ENCODE data around the gene DNAJB12.
A peak's percentile ranks its signal among the peaks of the same experiment; 100 is the strongest.
"Not testable (repeated sequence)": the region's sequence is repeated elsewhere in the genome, so short reads cannot be mapped to it uniquely, and the experiment has no call there.

The DNAJB12 gene

GRCh38 chr10:72331575-72332422, 22.9 kb downstream of the DNAJB12 start:
- peak; percentile 46 to 90 (median 73) for DNase-seq (ENCODE audit: low read depth in 3 of 3)

- DNase-seq (ENCODE audit: low read depth in 3 of 3), result no peak
Measured at GRCh38 chr10:72330069-72330426, 24.7 kb downstream of the DNAJB12 start.

DNA sequence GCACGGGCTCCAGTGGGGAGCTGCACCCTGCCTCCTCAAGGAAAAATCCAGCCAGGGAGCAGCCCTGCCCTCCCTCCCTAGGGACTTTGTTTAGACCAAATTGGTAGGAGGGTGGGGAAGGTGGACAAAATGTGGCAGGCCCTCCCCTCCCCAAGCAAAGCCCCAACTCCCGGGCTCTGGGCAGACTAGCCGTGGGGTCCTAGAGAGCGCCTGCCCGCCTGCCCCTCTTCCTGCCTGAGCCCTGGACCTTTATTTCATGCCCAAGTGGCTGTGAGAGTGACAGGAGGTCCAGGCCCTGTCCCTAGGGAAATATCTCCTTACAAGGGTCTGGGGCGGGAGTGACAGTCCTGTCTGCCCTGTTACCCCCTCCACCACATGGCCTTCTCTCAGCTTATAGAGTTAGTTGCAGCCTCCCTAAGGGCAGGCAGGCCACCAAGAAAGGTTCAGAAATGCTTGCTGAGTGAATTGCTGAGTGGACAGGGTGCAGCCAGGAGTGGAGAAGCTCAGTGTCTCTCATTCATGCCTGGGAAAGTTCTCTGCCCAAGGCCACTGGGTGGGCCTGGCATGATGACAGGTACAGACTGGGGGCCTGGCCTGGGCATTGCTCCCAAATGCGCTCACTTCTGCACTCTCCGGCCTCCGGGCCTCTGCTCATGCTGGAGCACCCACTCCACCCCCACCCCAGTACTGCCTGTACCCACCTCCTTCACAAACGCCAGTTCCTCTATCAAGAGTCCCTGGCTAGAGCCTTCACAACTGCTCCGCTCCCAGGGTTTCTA, 25.2 kb downstream of the DNAJB12 start:
- no peak for DNase-seq (ENCODE audit: low read depth in 3 of 3)

- no peak for DNase-seq (ENCODE audit: low read depth in 3 of 3)
Measured at GRCh38 chr10:72328829-72329204, 25.9 kb downstream of the DNAJB12 start.

DNA sequence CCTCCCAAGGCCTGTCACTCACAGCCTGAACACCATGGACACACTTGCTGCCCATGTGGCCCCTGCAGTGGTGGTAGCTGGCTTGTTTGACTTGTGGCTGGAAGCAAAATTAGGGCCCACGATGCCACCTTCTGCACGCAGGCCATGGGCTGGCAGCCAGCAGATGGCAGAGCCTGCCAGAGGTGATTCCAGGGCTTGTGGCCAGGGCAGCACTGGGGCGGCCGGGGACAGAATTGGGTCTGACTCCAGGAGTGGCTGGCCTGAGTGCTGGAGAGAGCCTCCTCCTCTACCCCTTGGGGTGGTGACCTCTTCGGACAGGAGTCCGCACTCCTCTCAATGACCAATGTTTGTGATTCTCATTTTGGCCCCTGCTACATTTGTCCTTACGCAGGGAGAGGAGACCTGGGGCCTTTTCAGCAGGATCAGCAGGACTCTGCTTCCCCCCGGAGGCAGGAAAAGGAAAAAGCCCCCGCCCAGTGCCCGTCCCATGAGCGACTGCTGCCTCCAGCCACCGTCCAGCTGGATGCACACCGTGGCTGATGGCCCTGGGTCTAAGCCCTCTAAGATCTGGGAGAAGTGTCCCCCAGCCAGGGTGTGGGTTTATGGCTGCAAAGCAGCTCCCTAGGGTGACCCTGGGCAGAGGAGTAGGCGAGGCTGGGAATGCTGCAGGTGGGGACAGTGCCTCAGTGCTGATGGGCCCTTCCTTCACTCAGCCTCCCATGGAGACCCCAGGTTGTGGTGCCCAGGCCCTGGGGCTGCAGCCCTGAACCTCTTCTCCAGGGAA, 26.5 kb downstream of the DNAJB12 start:
- no peak for DNase-seq (ENCODE audit: low read depth in 3 of 3)

DNA sequence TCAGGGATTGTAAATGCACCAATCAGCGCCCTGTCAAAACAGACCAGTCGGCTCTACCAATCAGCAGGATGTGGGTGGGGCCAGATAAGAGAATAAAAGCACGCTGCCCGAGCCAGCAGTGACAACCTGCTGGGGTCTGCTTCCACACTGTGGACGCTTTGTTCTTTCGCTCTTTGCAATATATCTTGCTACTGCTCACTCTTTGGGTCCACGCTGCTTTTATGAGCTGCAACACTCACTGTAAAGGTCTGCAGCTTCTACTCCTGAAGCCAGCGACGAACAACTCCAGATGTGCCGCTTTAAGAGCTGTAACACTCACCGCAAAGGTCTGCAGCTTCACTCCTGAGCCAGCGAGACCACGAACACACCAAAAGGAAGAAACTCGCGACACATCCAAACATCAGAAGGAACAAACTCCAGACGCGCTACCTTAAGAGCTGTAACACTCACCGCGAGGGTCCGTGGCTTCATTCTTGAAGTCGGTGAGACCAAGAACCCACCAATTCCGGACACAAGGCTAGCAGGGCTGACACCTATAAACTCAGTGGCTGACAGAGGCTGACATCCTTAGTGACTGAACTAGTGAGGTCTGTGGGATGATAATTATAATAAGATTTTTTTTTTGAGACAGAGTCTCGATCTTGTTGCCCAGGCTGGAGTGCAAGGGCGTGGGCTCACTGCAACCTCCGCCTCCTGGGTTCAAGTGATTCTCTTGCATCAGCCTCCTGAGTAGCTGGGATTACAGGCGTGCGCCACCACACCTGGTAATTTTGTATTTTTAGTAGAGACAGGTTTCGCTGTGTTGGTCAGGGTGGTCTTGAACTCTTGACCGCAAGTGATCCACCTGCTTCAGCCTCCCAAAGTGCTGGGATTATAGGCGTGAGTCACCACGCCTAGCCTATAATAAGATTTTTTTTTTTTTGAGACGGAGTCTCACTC, 27.8 kb downstream of the DNAJB12 start:
- peak in 1 of 3 experiments; percentile 81 for DNase-seq (ENCODE audit: low read depth in 3 of 3)

DNA sequence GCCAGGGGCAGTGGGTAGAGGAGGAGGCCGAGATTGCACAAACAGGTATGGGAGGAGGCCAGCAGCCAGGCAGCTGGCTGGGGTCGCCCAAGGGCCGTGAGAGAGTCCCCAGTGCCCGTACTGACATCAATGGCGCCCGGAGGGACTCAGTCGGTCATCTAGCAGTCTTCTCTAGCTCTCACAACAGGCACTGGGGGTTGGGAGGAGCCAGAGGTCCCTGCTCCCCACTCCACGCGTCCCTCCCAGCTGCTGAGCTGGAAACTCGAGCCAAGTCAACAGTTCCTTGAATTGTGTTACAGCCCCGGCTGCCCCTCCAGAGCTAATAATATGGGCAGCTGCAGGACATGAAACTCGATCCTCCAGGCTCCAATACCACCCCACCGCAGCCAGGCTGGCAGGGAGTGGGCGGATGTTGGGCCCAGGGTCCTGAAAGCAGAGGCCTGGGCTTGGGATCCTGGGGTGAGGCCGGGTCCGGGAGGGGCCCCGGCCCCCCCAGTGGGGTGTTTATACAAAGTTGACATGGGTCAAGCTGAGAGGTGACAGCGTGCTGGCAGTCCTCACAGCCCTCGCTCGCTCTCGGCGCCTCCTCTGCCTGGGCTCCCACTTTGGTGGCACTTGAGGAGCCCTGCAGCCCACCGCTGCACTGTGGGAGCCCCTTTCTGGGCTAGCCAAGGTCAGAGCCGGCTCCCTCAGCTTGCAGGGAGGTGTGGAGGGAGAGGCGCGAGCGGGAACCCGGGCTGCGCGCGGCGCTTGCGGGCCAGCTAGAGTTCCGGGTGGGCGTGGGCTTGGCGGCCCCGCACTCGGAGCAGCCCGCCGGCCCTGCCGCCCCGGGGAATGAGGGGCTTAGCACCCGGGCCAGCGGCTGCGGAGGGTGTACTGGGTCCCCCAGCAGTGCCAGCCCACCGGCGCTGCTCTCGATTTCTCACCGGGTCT, 29.2 kb downstream of the DNAJB12 start:
- not testable (repeated sequence) for DNase-seq (ENCODE audit: low read depth in 3 of 3)

DNA sequence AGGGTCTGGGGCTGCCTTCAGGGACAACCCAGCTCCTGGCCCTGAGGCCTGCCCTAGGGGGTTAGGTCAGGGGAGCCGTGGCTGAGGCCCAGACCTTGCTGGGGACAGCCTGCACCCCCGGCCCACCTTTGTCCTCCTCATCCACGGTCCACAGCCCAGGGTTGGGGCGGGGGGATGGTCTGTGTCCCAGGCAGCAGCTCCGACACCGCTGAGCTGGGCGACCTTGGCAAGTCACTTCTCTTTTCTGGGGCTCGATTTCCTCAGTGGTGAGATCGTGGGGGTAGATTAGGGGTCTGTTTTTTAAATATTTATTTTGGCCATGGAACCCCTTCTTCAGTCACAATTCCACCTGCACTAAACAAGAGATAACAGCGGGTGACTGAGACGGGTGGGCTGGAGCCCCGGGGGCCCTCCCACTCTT, 30.9 kb downstream of the DNAJB12 start:
- no peak for DNase-seq (ENCODE audit: low read depth in 3 of 3)

- no peak for DNase-seq (ENCODE audit: low read depth in 3 of 3)
Measured at GRCh38 chr10:72323108-72323749, 31.5 kb downstream of the DNAJB12 start.

DNA sequence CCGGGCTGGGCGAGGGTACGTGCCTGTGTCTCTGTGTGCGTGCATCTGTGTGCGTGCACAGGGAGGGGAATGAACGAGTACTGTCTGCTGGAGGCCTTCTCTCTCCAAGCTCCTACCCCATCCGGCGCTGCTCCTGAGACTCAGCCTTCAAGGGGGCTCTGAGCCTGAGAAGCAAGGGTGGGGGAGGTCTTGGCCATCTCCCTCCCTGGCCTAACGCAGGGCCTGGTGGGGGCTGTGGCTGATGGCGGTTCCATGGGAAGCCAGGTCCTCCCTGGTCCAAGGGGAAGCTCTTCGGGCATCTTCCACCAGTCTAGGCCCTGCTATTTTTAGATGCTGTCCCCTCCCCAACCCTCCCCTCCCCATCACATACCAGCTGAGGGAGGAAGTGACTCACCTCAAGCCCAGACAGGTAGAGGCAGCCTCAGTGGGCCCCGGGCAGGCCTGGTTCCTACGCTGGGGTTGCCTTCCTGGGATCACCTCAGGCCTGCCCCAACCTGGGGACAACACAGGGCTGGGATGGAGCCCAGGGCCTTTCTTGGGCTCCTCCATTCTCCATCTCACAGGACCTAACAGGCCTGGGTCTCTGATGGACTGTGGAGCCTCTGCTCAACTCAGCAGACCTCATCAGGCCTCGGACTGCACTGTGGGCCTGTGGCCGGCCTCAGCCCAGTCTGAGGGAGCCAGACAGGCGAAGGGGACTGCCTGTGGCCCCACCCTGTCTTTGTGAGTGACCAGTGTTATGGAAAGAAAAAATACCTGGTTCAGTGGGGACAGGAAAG, 32.2 kb downstream of the DNAJB12 start:
- no peak for DNase-seq (ENCODE audit: low read depth in 3 of 3)

DNA sequence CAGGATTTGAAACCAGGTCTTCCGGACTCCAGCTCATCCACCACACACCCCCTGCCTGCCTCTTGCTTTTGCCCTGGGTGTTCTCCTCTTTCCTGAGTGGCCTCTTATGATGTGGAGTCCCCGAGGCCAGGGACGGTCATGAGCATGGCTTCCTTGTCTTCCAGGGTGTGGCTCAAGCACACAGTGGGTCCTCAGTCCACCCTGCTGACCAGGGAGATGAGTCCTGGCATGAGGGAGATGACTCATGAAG, 32.8 kb downstream of the DNAJB12 start:
- no peak for DNase-seq (ENCODE audit: low read depth in 3 of 3)

- no peak for DNase-seq (ENCODE audit: low read depth in 3 of 3)
Measured at GRCh38 chr10:72321248-72322029, 33.3 kb downstream of the DNAJB12 start.

DNA sequence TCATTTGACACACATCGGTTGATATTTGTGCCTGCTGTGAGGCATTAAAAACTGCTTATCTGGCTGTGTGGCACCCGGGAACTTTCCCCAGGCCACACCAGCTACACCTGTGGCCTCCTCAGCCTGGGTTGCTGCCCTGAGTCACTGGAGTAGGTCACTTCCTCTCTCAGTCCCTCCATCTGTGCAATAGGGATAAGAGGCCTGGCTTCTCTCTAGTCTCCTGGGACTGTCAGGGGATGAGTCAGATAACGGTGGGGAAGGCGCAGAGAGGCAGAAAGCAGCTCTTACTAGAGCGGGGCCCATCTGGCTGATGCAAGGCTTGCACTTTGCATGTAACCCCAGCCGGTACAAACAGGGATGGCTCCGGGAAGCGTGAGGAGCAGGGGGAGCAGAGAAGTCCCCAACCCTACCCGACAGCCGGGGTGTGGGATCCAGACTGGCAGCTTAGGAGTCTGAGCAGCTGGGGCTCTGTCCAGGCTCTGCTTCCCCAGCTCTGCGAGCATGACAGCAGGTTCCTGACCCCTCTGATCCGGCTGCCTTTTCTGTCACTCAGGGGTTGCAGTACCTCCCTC, 34.0 kb downstream of the DNAJB12 start:
- peak in 2 of 3 experiments; percentile 58 to 77 for DNase-seq (ENCODE audit: low read depth in 3 of 3)

DNA sequence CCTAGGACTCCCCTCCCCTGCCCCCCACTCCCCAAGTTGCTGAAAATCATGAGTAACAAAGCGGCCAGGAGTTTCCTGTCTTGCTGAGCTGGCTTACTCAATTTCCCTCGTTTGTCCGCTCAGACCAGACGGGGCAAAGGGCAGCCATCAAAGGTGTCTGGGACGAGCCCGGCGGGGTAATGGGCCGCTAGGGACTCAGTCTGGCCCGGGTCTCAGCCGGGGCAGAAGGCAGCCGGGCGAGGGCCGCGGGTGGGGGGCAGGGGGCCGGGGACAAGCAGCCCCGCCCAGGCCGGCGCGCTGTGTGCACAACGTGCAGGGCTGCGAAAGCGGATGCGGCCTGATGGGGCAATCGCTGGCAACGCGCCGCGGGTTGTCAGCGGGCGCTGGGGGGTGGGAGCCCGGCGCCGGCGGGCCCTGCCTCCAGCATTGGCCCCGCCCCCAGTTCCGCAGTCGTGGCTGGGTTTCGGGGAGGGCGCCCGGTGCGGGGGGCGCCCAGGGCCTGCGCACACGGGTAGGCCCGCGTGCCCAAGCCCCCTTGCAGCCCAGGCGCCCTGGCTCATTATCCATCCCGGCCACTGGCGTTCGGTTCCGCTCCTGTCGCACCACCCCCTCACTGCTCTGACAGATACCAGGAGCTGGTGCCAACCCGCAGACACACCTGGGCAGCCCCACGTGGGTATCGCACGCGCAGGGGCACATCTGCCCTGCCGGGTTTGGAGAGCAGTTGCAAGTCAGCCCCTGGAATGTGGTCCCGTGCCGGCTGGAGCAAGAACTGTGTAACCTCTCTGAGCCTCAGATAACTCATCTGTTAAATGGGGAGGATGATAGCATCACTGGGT, 35.1 kb downstream of the DNAJB12 start:
- peak; percentile 70 to 90 (median 83) for DNase-seq (ENCODE audit: low read depth in 3 of 3)

DNA sequence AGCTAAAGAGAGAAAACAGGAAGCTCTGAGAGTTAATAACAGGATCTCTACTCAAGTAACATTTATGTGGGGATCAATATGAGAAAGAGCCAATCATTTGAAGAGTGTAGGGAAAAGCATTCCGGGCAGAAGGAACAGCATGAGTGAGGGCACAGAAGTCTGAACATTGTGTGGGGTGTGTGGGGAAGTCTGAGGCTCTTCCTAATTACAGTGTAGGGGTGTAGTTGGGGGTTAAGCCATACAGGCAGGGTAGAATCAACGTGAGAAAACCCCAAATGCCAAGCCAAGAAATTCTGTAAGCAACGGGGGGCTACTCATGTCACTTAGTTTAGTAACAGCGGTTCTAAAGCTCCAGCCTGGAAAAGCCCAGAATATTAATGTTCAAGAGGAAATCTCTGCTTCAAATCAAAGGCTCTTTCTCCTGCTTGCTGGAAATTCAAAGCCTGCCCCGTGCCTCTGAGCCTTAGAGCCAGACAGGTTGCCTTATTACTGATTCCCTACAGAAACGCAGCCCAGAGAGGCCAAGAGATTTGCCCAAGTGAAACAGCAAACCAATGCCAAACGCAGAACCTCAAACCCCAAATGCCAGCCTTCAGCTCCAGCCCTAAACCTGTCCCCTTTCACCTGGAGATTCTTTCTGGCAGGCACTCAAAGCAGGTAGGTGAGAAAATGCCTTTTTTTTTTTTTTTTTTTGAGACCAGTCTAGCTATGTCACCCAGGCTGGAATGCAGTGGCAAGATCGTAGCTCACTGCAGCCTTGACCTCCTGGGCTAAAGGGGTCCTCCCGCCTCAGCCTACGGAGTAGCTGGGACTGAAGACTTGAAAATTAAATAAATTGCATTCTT, 36.1 kb downstream of the DNAJB12 start:
- no peak for DNase-seq (ENCODE audit: low read depth in 3 of 3)
